ENCODE results near the gene TGM2.

GRCh38 chr20:38123021-38123587 is 42.0 kb downstream of the TGM2 start:
- TF ChIP-seq EZH2 (IDR thresholded peaks at IDR 0.05) = no peak
- no peak for TF ChIP-seq POLR2AphosphoS5 (IDR thresholded peaks at IDR 0.05; ENCODE audit: borderline replicate concordance, low read depth, low read length)
